Upper lobe of left lung (tissue), 6 donors: Measurements from ENCODE around the gene CIB1. TPM values are rescaled to one million over a fixed set of nuclear protein-coding genes. Genes with fewer than 3 reads are reported as not detected.
A peak's percentile ranks its signal among the peaks of the same experiment; 100 is the strongest.
"Not testable (repeated sequence)": the region's sequence is repeated elsewhere in the genome, so short reads cannot be mapped to it uniquely, and the experiment has no call there.

Source experiments
- ATAC-seq, 2 donors: fragments of 200-7000 bp; cut with Tn5 transposase; one replicate each; pipeline ENCODE4 v1.9.1; 2022; ENCODE audit warnings: mild to moderate bottlenecking in 2 of 2, moderate library complexity in 2 of 2; ENCODE audit not compliant: low FRiP score in 2 of 2
- DNase-seq, 2 donors: peaks; one replicate each; pipeline ENCODE4 v3.0.0-alpha.2; 2019 to 2020
- H3K27ac ChIP-seq, 4 donors: fragments of 200-600 bp; sonication (generic); one replicate each; pipeline ENCODE4 v1.5.1; 2016 to 2019
- H3K27me3 ChIP-seq, 4 donors: fragments of 200-600 bp; sonication (generic); one replicate each; pipeline ENCODE4 v1.5.1; 2017 to 2019
- H3K36me3 ChIP-seq, 4 donors: fragments of 200-600 bp; sonication (generic); one replicate each; pipeline ENCODE4 v1.5.1; 2016 to 2019
- H3K4me1 ChIP-seq, 4 donors: fragments of 200-600 bp; sonication (generic); one replicate each; pipeline ENCODE4 v1.5.1; 2018 to 2019
- H3K4me3 ChIP-seq, 4 donors: fragments of 200-600 bp; sonication (generic); one replicate each; pipeline ENCODE4 v1.5.1; 2017 to 2019; ENCODE audit warnings: mild to moderate bottlenecking in 2 of 4, moderate library complexity in 1 of 4
- H3K9me3 ChIP-seq, 4 donors: fragments of 200-600 bp; sonication (generic); one replicate each; pipeline ENCODE4 v1.5.1; 2018 to 2019
- CTCF ChIP-seq, 6 experiments: fragments of 450-650 bp in 4 of 6; fragments of 200-600 bp in 2 of 6; sonication (generic) in 2 of 6; IDR thresholded peaks; one replicate each; pipeline ENCODE4 v1.5.1; 2016 to 2019; ENCODE audit warnings: antibody characterized with exemption in 6 of 6
- EP300 ChIP-seq, 4 donors: sonication (generic); formaldehyde crosslinking; IDR thresholded peaks; one replicate each; pipeline ENCODE4 v1.5.1; 2017; ENCODE audit warnings: antibody characterized with exemption in 4 of 4, control low read depth in 2 of 4
- POLR2A ChIP-seq, 4 donors: fragments of 450-650 bp; IDR thresholded peaks; one replicate each; pipeline ENCODE4 v1.5.1; 2016 to 2017; ENCODE audit warnings: antibody characterized with exemption in 4 of 4, mild to moderate bottlenecking in 2 of 4
- POLR2AphosphoS5 ChIP-seq, 2 donors: sonication (generic); formaldehyde crosslinking; IDR thresholded peaks; one replicate each; pipeline ENCODE4 v1.5.1; 2017; ENCODE audit warnings: antibody characterized with exemption in 2 of 2
- WGBS, 2 donors: methylation state at CpG; one replicate each; pipeline ENCODE4 v1.1.5; 2017 to 2018; 5-methylcytosine and 5-hydroxymethylcytosine counted together
- total RNA-seq, 6 donors: library from RNA; depleted of rRNA in 4 of 6; stranded (reverse); fragments of >200 nt in 4 of 6; gene quantifications; one replicate each; pipeline versions ENCODE4 v1.1.0 to v1.2.1, GENCODE V29; 2016 to 2021
- donor health status: DM: no; HTN: no; CAD: no; lungs with moderate emphysema.
- donor health status: DM: no; HTN: yes; CAD: no; lungs with severe emphysema.

CIB1 gene
- total RNA-seq = 10 to 100 TPM; 40.9 to 89.6 (median 75.5) TPM

GRCh38 chr15:90233387-90234095 lies at the start of gene CIB1:
TSS of gene CIB1 (minus strand) at chr15:90233941. CDS start at chr15:90233885, 56 bp downstream.
- 0% methylated on average over 1 to 37 of the region's 63 CpGs for WGBS, 2 donors
- Histone ChIP-seq H3K27me3 (no peaks in the 10 kb centered on the region), H3K27ac (peak within 1 kb of the TSS; percentile 89 to 97 (median 94)), H3K36me3 (peaks cover under 1 to 47% (median 31%) of the 10 kb centered on the region in 4 donors), H3K4me3 (peak within 1 kb of the TSS; percentile 62 to 99 (median 74)), H3K4me1 (peaks cover 28 to 46% (median 42%) of the 10 kb centered on the region in 4 donors), H3K9me3 (no peaks in the 10 kb centered on the region)
- ATAC-seq (peak; percentile 97 to 98), DNase-seq (peak; percentile 98 to 99)
- peak; percentile 22 to 81 for TF ChIP-seq POLR2AphosphoS5 (IDR thresholded peaks at IDR 0.05)
- TF ChIP-seq EP300 (IDR thresholded peaks at IDR 0.05) = no peak
- peak in 2 of 4 donors; percentile 76 to 86 for TF ChIP-seq POLR2A (IDR thresholded peaks at IDR 0.05)
- TF ChIP-seq CTCF (IDR thresholded peaks at IDR 0.05) = peak in 5 of 6 experiments; percentile 46 to 77 (median 56)

- H3K9me3 ChIP-seq, H3K27ac ChIP-seq, H3K36me3 ChIP-seq, H3K4me1 ChIP-seq, H3K4me3 ChIP-seq, ATAC-seq, DNase-seq, H3K27me3 ChIP-seq: not testable (repeated sequence)
- WGBS, 2 donors = 76 to 79% methylated on average over 6 of the region's 6 CpGs
Observed at GRCh38 chr15:90281637-90282036, 47.9 kb upstream of the CIB1 start.

- WGBS, 2 donors = 93 to 95% methylated on average over 5 of the region's 5 CpGs
Observed at GRCh38 chr15:90280743-90281142, 47.0 kb upstream of the CIB1 start.

GRCh38 chr15:90278467-90278866 lies 44.7 kb upstream of the CIB1 start:
- peaks cover 0 to 20% (median 10%) of the 10 kb centered on the region in 4 donors for H3K36me3 ChIP-seq
- not testable (repeated sequence) for H3K4me1 ChIP-seq, H3K27me3 ChIP-seq, H3K4me3 ChIP-seq, H3K9me3 ChIP-seq, ATAC-seq, H3K27ac ChIP-seq, DNase-seq
- 96% methylated on average over 12 of the region's 12 CpGs for WGBS, 2 donors

More at GRCh38 chr15:90280743-90281142, 47.0 kb upstream of the CIB1 start:
- H3K27ac ChIP-seq, H3K4me1 ChIP-seq, H3K27me3 ChIP-seq, ATAC-seq, DNase-seq, H3K36me3 ChIP-seq, H3K4me3 ChIP-seq, H3K9me3 ChIP-seq: not testable (repeated sequence)

- peaks cover 0 to 62% (median 35%) of the 10 kb centered on the region in 4 donors for H3K36me3 ChIP-seq
- TF ChIP-seq POLR2A (IDR thresholded peaks at IDR 0.05) (no peak), EP300 (IDR thresholded peaks at IDR 0.05) (no peak), POLR2AphosphoS5 (IDR thresholded peaks at IDR 0.05) (no peak), CTCF (IDR thresholded peaks at IDR 0.05) (no peak)
- 67 to 74% methylated on average over 7 of the region's 7 CpGs for WGBS, 2 donors
- H3K27me3 ChIP-seq = no peaks in the 10 kb centered on the region
- peaks cover 27 to 46% (median 38%) of the 10 kb centered on the region in 4 donors for H3K4me1 ChIP-seq
- H3K27ac ChIP-seq = no peak overlapping the region
- no peaks in the 10 kb centered on the region for H3K9me3 ChIP-seq
- ATAC-seq (no peak), DNase-seq (no peak)
- H3K4me3 ChIP-seq = no peak overlapping the region
Observed at GRCh38 chr15:90271459-90272166, 37.9 kb upstream of the CIB1 start.

GRCh38 chr15:90270502-90271150 lies 36.9 kb upstream of the CIB1 start:
- Histone ChIP-seq H3K27ac (no peak overlapping the region), H3K4me3 (no peak overlapping the region), H3K27me3 (no peaks in the 10 kb centered on the region), H3K4me1 (peaks cover 29 to 52% (median 39%) of the 10 kb centered on the region in 4 donors), H3K36me3 (peaks cover 0 to 58% (median 35%) of the 10 kb centered on the region in 4 donors), H3K9me3 (no peaks in the 10 kb centered on the region)
- WGBS, 2 donors = 85 to 96% methylated on average over 10 of the region's 10 CpGs
- TF ChIP-seq EP300 (IDR thresholded peaks at IDR 0.05) (no peak), CTCF (IDR thresholded peaks at IDR 0.05) (no peak), POLR2A (IDR thresholded peaks at IDR 0.05) (no peak), POLR2AphosphoS5 (IDR thresholded peaks at IDR 0.05) (no peak)
- ATAC-seq (no peak), DNase-seq (peak in 1 of 2 donors; percentile 36)
